Natural killer cell (primary cell): ENCODE measurements around the gene SLC26A8. TPM values are rescaled to one million over a fixed set of nuclear protein-coding genes. Genes with fewer than 3 reads are reported as not detected.

ENCODE experiments used
- ATAC-seq, 3 donors: fragments of 150-1000 bp in 2 of 3; fragments of 200-7000 bp in 1 of 3; cut with Tn5 transposase; 1 replicate in 1 of 3; 2 replicates in 2 of 3; pipeline ENCODE4 v1.10.0; 2021; ENCODE audit warnings: mild to moderate bottlenecking in 2 of 3, moderate library complexity in 2 of 3
- DNase-seq, 2 donors: peaks; one replicate each; pipeline versions ENCODE4 v3.0.0 to v3.0.0-alpha.2; 2013 to 2021; ENCODE audit warnings: mixed read lengths in 1 of 2
- H3K27ac ChIP-seq: one replicate; pipeline ENCODE4 v1.5.1; 2013; ENCODE audit warnings: mild to moderate bottlenecking, low read length
- H3K27me3 ChIP-seq: one replicate; pipeline ENCODE4 v1.6.1; 2013; ENCODE audit warnings: low read length; ENCODE audit not compliant: control insufficient read depth, insufficient read depth
- H3K36me3 ChIP-seq: one replicate; pipeline ENCODE4 v1.6.1; 2013; ENCODE audit warnings: low read length; ENCODE audit not compliant: control insufficient read depth, insufficient read depth
- H3K4me1 ChIP-seq: one replicate; pipeline ENCODE4 v1.6.1; 2013; ENCODE audit warnings: low read length; ENCODE audit not compliant: control insufficient read depth, insufficient read depth
- H3K4me3 ChIP-seq: one replicate; pipeline ENCODE4 v1.5.1; 2013; ENCODE audit warnings: low read length
- H3K9me3 ChIP-seq: one replicate; pipeline ENCODE4 v1.6.1; 2013; ENCODE audit warnings: low read length; ENCODE audit not compliant: control insufficient read depth, insufficient read depth
- H3K27ac Mint-ChIP-seq, 2 donors: one replicate each; pipeline ENCODE4 v1.8.0; 2022; ENCODE audit warnings: mild to moderate bottlenecking in 2 of 2, mixed read lengths in 2 of 2, moderate library complexity in 1 of 2
- H3K27me3 Mint-ChIP-seq, 2 donors: one replicate each; pipeline ENCODE4 v1.8.0; 2022; ENCODE audit warnings: low read depth in 2 of 2, mixed read lengths in 2 of 2
- H3K36me3 Mint-ChIP-seq: one replicate; pipeline ENCODE4 v1.8.0; 2022; ENCODE audit warnings: mixed read lengths
- H3K4me1 Mint-ChIP-seq, 2 donors: one replicate each; pipeline ENCODE4 v1.8.0; 2022; ENCODE audit warnings: mixed read lengths in 2 of 2
- H3K4me3 Mint-ChIP-seq: one replicate; pipeline ENCODE4 v1.8.0; 2022; ENCODE audit warnings: mild to moderate bottlenecking, moderate library complexity, mixed read lengths
- H3K9me3 Mint-ChIP-seq, 2 donors: one replicate each; pipeline ENCODE4 v1.8.0; 2022; ENCODE audit warnings: mixed read lengths in 2 of 2
- CTCF ChIP-seq: fragments of 200-600 bp; IDR thresholded peaks from one replicate; pipeline ENCODE4 v1.8.0; 2022; ENCODE audit warnings: antibody characterized with exemption
- WGBS: methylation state at CpG from one replicate; pipeline ENCODE4 v1.1.7; 2013; ENCODE audit warnings: missing lambda C conversion rate; ENCODE audit not compliant: insufficient coverage; 5-methylcytosine and 5-hydroxymethylcytosine counted together
- intact Hi-C: fragments of 100-400 bp; cut with micrococcal nuclease; formaldehyde crosslinking; loops from one replicate; pipeline ENCODE4 v1.14.2; 2022
- total RNA-seq, 4 donors: library from RNA; stranded (reverse); fragments of 120-200 nt in 1 of 4; gene quantifications; one replicate each; pipeline versions ENCODE4 v1.2.3 to v1.2.4, GENCODE V29; 2013 to 2022

The SLC26A8 gene
- total RNA-seq, 3 donors from 2014 or later (not counting 1 experiment from before 2014, with no cell fraction given), result 0.93 TPM; not detected in 2

GRCh38 chr6:36065916-36066315 is 41.5 kb upstream of the SLC26A8 start:
- peaks cover 21% of the 10 kb centered on the region for H3K36me3 ChIP-seq
- H3K27me3 ChIP-seq, result no peaks in the 10 kb centered on the region
- intact Hi-C loops, result no loop called here
- Mint-ChIP-seq H3K4me1 (peaks cover 65 to 68% of the 10 kb centered on the region in 2 donors), H3K27ac (peak overlapping the region; percentile 45 to 68), H3K9me3 (no peaks in the 10 kb centered on the region), H3K27me3 (no peaks in the 10 kb centered on the region), H3K36me3 (no peaks in the 10 kb centered on the region), H3K4me3 (no peak overlapping the region)
- ATAC-seq, result no peak
- H3K9me3 ChIP-seq, result no peaks in the 10 kb centered on the region
- TF ChIP-seq CTCF, result no peak
- DNase-seq, result no peak
- no peak overlapping the region for H3K27ac ChIP-seq
- no peaks in the 10 kb centered on the region for H3K4me1 ChIP-seq
- H3K4me3 ChIP-seq, result no peak overlapping the region

GRCh38 chr6:36064770-36065396 is 40.4 kb upstream of the SLC26A8 start:
- 99% methylated on average over 3 of the region's 3 CpGs for WGBS
- intact Hi-C loops, result no loop called here
- Mint-ChIP-seq H3K36me3 (no peaks in the 10 kb centered on the region), H3K9me3 (no peaks in the 10 kb centered on the region), H3K4me1 (peaks cover 70 to 71% of the 10 kb centered on the region in 2 donors), H3K27ac (peak overlapping the region; percentile 45 to 68), H3K27me3 (no peaks in the 10 kb centered on the region), H3K4me3 (no peak overlapping the region)
- no peaks in the 10 kb centered on the region for H3K4me1 ChIP-seq
- peaks cover 31% of the 10 kb centered on the region for H3K36me3 ChIP-seq
- no peak for DNase-seq
- TF ChIP-seq CTCF, result no peak
- H3K4me3 ChIP-seq, result no peak overlapping the region
- no peak for ATAC-seq
- H3K27ac ChIP-seq, result no peak overlapping the region
- no peaks in the 10 kb centered on the region for H3K27me3 ChIP-seq
- no peaks in the 10 kb centered on the region for H3K9me3 ChIP-seq

GRCh38 chr6:36063318-36064060 is 39.0 kb upstream of the SLC26A8 start:
- DNase-seq, result no peak
- no peak for TF ChIP-seq CTCF
- Mint-ChIP-seq H3K27me3 (no peaks in the 10 kb centered on the region), H3K36me3 (peaks cover 8% of the 10 kb centered on the region), H3K27ac (no peak overlapping the region), H3K9me3 (no peaks in the 10 kb centered on the region), H3K4me1 (peaks cover 67 to 68% of the 10 kb centered on the region in 2 donors), H3K4me3 (no peak overlapping the region)
- Histone ChIP-seq H3K9me3 (no peaks in the 10 kb centered on the region), H3K27ac (no peak overlapping the region), H3K36me3 (peaks cover 41% of the 10 kb centered on the region), H3K4me1 (no peaks in the 10 kb centered on the region), H3K4me3 (no peak overlapping the region), H3K27me3 (no peaks in the 10 kb centered on the region)
- ATAC-seq, result no peak
- intact Hi-C loops, result no loop called here
- WGBS, result 98% methylated on average over 4 of the region's 4 CpGs
